Loucy (cell line): ENCODE data around the gene SDF2L1.

Experiments
- H2AFZ ChIP-seq: fragments of 200-600 bp; sonication (generic); 2 replicates; pipeline ENCODE4 v1.6.0; 2016; ENCODE audit warnings: antibody characterized with exemption, mild to moderate bottlenecking, low read length, moderate library complexity
- H3F3A ChIP-seq: fragments of 200-600 bp; 2 replicates; pipeline ENCODE4 v1.6.0; 2016; ENCODE audit warnings: antibody characterized with exemption, low read depth, mild to moderate bottlenecking
- H3K27me3 ChIP-seq: fragments of 200-600 bp; sonication (generic); 2 replicates; pipeline ENCODE4 v1.6.1; 2014; ENCODE audit warnings: low read length, mild to moderate bottlenecking; ENCODE audit not compliant: insufficient read depth, poor library complexity, severe bottlenecking
- H3K36me3 ChIP-seq: fragments of 200-600 bp; sonication (generic); 2 replicates; pipeline ENCODE4 v1.6.1; 2016; ENCODE audit warnings: low read length; ENCODE audit not compliant: insufficient read depth
- H3K4me1 ChIP-seq: fragments of 200-600 bp; sonication (generic); 2 replicates; pipeline ENCODE4 v1.5.1; 2014; ENCODE audit warnings: low read length, mild to moderate bottlenecking; ENCODE audit not compliant: insufficient read depth, poor library complexity, severe bottlenecking
- H3K4me2 ChIP-seq: fragments of 200-600 bp; sonication (generic); 2 replicates; pipeline ENCODE4 v1.6.0; 2014; ENCODE audit warnings: antibody characterized with exemption, low read length, low read depth, mild to moderate bottlenecking; ENCODE audit not compliant: poor library complexity, severe bottlenecking
- H3K4me3 ChIP-seq: fragments of 200-600 bp; sonication (generic); 2 replicates; pipeline ENCODE4 v1.5.1; 2014; ENCODE audit warnings: low read length, mild to moderate bottlenecking, mixed read lengths; ENCODE audit not compliant: poor library complexity, severe bottlenecking
- H3K79me2 ChIP-seq: fragments of 200-600 bp; sonication (generic); 2 replicates; pipeline ENCODE4 v1.6.1; 2014; ENCODE audit warnings: low read length; ENCODE audit not compliant: insufficient read depth
- H3K9ac ChIP-seq: fragments of 200-600 bp; sonication (generic); 2 replicates; pipeline ENCODE4 v1.6.0; 2014; ENCODE audit warnings: mild to moderate bottlenecking, low read depth, low read length, moderate library complexity; ENCODE audit not compliant: poor library complexity, severe bottlenecking
- H3K9me2 ChIP-seq: fragments of 200-600 bp; sonication (generic); replicated peaks from 2 replicates; pipeline ENCODE4 v1.6.1; 2016; ENCODE audit warnings: low read depth, low read length, mixed read lengths
- H3K9me3 ChIP-seq: fragments of 200-600 bp; sonication (generic); 2 replicates; pipeline ENCODE4 v1.6.1; 2014; ENCODE audit warnings: mild to moderate bottlenecking, antibody characterized with exemption, low read length, low read depth; ENCODE audit not compliant: insufficient read depth
- H4K20me1 ChIP-seq: fragments of 200-600 bp; sonication (generic); 2 replicates; pipeline ENCODE4 v1.6.0; 2014; ENCODE audit warnings: antibody characterized with exemption, low read length, mild to moderate bottlenecking; ENCODE audit not compliant: insufficient read depth, poor library complexity, severe bottlenecking
- EZH2phosphoT487 ChIP-seq: fragments of 200-600 bp; IDR thresholded peaks from 2 replicates; pipeline ENCODE4 v1.6.1; 2018; ENCODE audit warnings: antibody characterized with exemption, mild to moderate bottlenecking, moderate library complexity, borderline replicate concordance
- TF ChIP-seq, protein P1 (sequence below): fragments of 200-600 bp; sonication (generic); conservative IDR thresholded peaks from 2 replicates; pipeline ENCODE4 v1.5.1; 2014; ENCODE audit warnings: mild to moderate bottlenecking, antibody characterized with exemption, low read length

The SDF2L1 gene

DNA sequence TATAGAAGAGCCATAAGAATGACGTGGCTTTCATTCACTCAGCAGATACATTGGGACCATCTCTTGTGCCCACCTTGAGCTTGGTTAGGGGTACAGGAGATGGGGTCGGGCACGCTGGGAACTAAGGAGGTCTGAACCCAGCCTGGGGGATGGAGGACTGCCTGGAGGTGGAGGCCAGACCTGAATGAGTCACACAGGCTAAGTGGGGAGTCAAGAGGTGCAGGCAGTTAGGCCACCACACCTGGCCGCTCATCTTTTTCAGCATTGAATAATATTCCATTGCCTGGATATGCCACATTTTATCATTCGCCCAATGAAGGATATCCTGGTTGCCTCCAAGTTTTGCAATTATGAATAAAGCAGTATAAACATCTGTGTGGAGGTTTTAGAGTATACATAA, 19.9 kb downstream of the SDF2L1 start:
- Histone ChIP-seq H3K9me2 (no peaks in the 10 kb centered on the region), H3K4me1 (peaks cover 16% of the 10 kb centered on the region), H3K79me2 (peaks cover 23% of the 10 kb centered on the region; the same call in 1 of the 2 replicates), H2AFZ (no peak overlapping the region), H3K4me3 (no peak overlapping the region), H3F3A (peaks cover 3% of the 10 kb centered on the region; the same call in 1 of the 2 replicates), H3K9me3 (no peaks in the 10 kb centered on the region), H4K20me1 (no peaks in the 10 kb centered on the region), H3K27me3 (no peaks in the 10 kb centered on the region), H3K36me3 (no peaks in the 10 kb centered on the region), H3K4me2 (no peak overlapping the region), H3K9ac (no peak overlapping the region)
- no peak for TF ChIP-seq EZH2phosphoT487
- TF ChIP-seq, protein P1, sequence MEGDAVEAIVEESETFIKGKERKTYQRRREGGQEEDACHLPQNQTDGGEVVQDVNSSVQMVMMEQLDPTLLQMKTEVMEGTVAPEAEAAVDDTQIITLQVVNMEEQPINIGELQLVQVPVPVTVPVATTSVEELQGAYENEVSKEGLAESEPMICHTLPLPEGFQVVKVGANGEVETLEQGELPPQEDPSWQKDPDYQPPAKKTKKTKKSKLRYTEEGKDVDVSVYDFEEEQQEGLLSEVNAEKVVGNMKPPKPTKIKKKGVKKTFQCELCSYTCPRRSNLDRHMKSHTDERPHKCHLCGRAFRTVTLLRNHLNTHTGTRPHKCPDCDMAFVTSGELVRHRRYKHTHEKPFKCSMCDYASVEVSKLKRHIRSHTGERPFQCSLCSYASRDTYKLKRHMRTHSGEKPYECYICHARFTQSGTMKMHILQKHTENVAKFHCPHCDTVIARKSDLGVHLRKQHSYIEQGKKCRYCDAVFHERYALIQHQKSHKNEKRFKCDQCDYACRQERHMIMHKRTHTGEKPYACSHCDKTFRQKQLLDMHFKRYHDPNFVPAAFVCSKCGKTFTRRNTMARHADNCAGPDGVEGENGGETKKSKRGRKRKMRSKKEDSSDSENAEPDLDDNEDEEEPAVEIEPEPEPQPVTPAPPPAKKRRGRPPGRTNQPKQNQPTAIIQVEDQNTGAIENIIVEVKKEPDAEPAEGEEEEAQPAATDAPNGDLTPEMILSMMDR = no peak

DNA sequence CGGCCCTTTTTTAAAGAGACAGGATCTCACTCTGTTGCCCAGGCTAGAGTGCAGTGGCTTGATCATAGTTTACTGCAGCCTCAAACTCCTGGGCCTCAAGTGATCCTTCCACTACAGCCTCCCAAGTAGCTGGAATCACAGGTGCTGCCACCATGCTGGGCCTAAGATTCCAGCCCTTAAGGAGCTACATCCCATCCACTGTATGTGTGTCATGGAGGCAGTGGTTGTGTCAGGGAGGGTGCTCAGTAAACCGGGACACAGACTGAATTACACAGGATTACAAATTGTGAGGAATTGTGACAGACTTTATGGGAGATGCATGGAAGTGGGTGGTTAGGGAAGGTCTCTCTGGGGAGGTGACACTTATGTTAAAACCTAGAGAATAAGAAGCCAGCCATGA, 21.6 kb downstream of the SDF2L1 start:
- Histone ChIP-seq H3K9me3 (no peaks in the 10 kb centered on the region), H3K79me2 (peaks cover 30% of the 10 kb centered on the region; the same call in 1 of the 2 replicates), H2AFZ (no peak overlapping the region), H3K27me3 (no peaks in the 10 kb centered on the region), H3K36me3 (no peaks in the 10 kb centered on the region), H3K9me2 (no peaks in the 10 kb centered on the region), H3F3A (no peaks in the 10 kb centered on the region), H3K4me1 (peaks cover 9% of the 10 kb centered on the region), H3K4me2 (no peak overlapping the region), H3K4me3 (no peak overlapping the region), H4K20me1 (no peaks in the 10 kb centered on the region), H3K9ac (no peak overlapping the region)
- TF ChIP-seq, protein P1 = no peak
- TF ChIP-seq EZH2phosphoT487 = no peak

DNA sequence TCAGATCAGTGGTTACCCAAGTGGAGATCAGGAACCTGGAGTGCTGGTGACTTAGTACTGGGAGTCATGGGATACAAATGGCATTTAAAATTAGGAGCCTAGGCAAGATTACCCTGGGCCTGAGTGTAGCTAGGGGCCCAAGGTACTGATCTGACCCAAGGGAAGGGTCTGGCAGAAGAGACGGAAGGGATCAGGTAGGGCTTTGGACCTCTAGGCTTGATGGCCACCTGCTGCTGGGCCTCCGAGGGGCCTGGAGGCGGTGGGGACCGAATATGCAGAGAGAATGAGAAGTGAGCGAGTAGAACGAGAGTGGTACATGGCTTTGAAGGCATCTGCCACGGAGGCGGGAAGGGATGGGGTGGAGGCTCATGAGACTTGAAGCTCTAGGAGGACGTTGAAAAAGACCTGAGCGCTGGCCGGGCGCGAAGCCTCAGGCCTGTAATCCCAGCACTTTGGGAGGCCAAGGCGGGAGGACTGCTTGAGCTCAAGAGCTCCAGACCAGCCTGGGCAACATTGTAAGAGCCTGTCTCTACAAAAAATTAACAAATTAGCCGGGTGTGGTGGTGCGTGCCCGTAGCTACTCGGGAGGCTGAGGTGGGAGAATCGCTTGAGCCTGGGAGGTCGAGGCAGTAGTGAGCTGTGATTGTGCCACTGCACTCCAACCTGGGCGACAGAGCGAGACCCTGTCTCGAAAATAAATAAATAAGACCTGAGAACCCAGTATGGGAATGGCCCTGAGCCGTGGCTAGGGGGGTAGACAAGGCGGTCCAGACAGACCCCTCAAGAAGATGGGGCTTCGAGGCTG, 23.1 kb downstream of the SDF2L1 start:
- Histone ChIP-seq H3K79me2 (peaks cover 33% of the 10 kb centered on the region; the same call in 1 of the 2 replicates), H3F3A (no peaks in the 10 kb centered on the region), H3K4me3 (peak overlapping the region; percentile 82), H4K20me1 (no peaks in the 10 kb centered on the region), H2AFZ (peak overlapping the region; percentile 84), H3K4me1 (peaks cover 6% of the 10 kb centered on the region), H3K9ac (peak overlapping the region; percentile 64), H3K9me2 (no peaks in the 10 kb centered on the region), H3K9me3 (no peaks in the 10 kb centered on the region), H3K27me3 (no peaks in the 10 kb centered on the region), H3K36me3 (no peaks in the 10 kb centered on the region), H3K4me2 (peak overlapping the region; percentile 73)
- no peak for TF ChIP-seq EZH2phosphoT487
- TF ChIP-seq, protein P1 = no peak
